Neural cell (in vitro differentiated cells): ENCODE measurements around the gene COBL.

Source experiments
- EP300 ChIP-seq: fragments of 450-650 bp; conservative IDR thresholded peaks from 2 replicates; pipeline ENCODE4 v1.6.1; 2014; ENCODE audit warnings: antibody characterized with exemption, mild to moderate bottlenecking, moderate library complexity; ENCODE audit not compliant: poor library complexity, severe bottlenecking
- POLR2AphosphoS5 ChIP-seq: IDR thresholded peaks from 2 replicates; pipeline ENCODE4 v1.6.1; 2012
- TAF1 ChIP-seq: IDR thresholded peaks from 2 replicates; pipeline ENCODE4 v1.6.1; 2012; ENCODE audit warnings: low read depth
- TF ChIP-seq, protein P1 (sequence below): IDR thresholded peaks from 2 replicates; pipeline ENCODE4 v1.6.1; 2012; ENCODE audit warnings: borderline replicate concordance

- TF ChIP-seq POLR2AphosphoS5 = no peak
- TF ChIP-seq, protein P1, sequence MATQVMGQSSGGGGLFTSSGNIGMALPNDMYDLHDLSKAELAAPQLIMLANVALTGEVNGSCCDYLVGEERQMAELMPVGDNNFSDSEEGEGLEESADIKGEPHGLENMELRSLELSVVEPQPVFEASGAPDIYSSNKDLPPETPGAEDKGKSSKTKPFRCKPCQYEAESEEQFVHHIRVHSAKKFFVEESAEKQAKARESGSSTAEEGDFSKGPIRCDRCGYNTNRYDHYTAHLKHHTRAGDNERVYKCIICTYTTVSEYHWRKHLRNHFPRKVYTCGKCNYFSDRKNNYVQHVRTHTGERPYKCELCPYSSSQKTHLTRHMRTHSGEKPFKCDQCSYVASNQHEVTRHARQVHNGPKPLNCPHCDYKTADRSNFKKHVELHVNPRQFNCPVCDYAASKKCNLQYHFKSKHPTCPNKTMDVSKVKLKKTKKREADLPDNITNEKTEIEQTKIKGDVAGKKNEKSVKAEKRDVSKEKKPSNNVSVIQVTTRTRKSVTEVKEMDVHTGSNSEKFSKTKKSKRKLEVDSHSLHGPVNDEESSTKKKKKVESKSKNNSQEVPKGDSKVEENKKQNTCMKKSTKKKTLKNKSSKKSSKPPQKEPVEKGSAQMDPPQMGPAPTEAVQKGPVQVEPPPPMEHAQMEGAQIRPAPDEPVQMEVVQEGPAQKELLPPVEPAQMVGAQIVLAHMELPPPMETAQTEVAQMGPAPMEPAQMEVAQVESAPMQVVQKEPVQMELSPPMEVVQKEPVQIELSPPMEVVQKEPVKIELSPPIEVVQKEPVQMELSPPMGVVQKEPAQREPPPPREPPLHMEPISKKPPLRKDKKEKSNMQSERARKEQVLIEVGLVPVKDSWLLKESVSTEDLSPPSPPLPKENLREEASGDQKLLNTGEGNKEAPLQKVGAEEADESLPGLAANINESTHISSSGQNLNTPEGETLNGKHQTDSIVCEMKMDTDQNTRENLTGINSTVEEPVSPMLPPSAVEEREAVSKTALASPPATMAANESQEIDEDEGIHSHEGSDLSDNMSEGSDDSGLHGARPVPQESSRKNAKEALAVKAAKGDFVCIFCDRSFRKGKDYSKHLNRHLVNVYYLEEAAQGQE = no peak
- no peak for TF ChIP-seq TAF1
- TF ChIP-seq EP300 = no peak
Measured at GRCh38 chr7:51256916-51257315, 59.7 kb downstream of the COBL start.
